ENCODE results near the gene FADS2.

The FADS2 gene

DNA sequence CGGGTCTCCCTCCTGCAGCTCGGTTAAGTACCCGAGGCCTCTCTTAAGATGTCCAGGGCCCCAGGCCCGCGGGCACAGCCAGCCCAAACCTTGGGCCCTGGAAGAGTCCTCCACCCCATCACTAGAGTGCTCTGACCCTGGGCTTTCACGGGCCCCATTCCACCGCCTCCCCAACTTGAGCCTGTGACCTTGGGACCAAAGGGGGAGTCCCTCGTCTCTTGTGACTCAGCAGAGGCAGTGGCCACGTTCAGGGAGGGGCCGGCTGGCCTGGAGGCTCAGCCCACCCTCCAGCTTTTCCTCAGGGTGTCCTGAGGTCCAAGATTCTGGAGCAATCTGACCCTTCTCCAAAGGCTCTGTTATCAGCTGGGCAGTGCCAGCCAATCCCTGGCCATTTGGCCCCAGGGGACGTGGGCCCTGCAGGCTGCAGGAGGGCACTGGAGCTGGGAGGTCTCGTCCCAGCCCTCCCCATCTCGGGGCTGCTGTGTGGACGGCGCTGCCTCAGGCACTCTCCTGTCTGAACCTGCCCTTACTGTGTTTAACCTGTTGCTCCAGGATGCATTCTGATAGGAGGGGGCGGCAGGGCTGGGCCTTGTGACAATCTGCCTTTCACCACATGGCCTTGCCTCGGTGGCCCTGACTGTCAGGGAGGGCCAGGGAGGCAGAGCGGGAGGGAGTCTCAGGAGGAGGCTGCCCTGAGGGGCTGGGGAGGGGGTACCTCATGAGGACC is 38.3 kb downstream of the FADS2 start:
- Histone ChIP-seq H3K9ac (ENCODE audit: low read depth, low read length) (no peak overlapping the region), H3K4me2 (ENCODE audit: low read length) (no peak overlapping the region), H3K9me3 (replicated peaks; ENCODE audit: low read length) (no peaks in the 10 kb centered on the region), H3K4me3 (ENCODE audit: low read length) (no peak overlapping the region), H3K36me3 (ENCODE audit: insufficient read depth, low read length) (peaks cover 6% of the 10 kb centered on the region), H3K27me3 (ENCODE audit: control insufficient read depth, insufficient read depth, low read length) (no peaks in the 10 kb centered on the region), H3K4me1 (ENCODE audit: control insufficient read depth, insufficient read depth, low read length) (peaks cover 12% of the 10 kb centered on the region)

DNA sequence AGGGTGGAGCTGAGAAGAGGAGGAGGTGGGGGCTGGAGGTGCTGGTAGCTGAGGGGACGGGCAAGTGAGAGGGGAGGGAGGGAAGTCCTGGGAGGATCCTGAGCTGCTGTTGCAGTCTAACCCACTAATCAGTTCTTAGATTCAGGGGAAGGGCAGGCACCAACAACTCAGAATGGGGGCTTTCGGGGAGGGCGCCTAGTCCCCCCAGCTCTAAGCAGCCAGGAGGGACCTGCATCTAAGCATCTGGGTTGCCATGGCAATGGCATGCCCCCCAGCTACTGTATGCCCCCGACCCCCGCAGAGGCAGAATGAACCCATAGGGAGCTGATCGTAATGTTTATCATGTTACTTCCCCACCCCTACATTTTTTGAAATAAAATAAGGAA is 38.9 kb downstream of the FADS2 start:
- no peaks in the 10 kb centered on the region for H3K27me3 ChIP-seq (ENCODE audit: control insufficient read depth, insufficient read depth, low read length)
- peaks cover 6% of the 10 kb centered on the region for H3K36me3 ChIP-seq (ENCODE audit: insufficient read depth, low read length)
- H3K4me2 ChIP-seq (ENCODE audit: low read length): no peak overlapping the region
- no peak overlapping the region for H3K9ac ChIP-seq (ENCODE audit: low read depth, low read length)
- H3K9me3 ChIP-seq (replicated peaks; ENCODE audit: low read length): no peaks in the 10 kb centered on the region
- peaks cover 18% of the 10 kb centered on the region for H3K4me1 ChIP-seq (ENCODE audit: control insufficient read depth, insufficient read depth, low read length)
- H3K4me3 ChIP-seq (ENCODE audit: low read length): no peak overlapping the region

DNA sequence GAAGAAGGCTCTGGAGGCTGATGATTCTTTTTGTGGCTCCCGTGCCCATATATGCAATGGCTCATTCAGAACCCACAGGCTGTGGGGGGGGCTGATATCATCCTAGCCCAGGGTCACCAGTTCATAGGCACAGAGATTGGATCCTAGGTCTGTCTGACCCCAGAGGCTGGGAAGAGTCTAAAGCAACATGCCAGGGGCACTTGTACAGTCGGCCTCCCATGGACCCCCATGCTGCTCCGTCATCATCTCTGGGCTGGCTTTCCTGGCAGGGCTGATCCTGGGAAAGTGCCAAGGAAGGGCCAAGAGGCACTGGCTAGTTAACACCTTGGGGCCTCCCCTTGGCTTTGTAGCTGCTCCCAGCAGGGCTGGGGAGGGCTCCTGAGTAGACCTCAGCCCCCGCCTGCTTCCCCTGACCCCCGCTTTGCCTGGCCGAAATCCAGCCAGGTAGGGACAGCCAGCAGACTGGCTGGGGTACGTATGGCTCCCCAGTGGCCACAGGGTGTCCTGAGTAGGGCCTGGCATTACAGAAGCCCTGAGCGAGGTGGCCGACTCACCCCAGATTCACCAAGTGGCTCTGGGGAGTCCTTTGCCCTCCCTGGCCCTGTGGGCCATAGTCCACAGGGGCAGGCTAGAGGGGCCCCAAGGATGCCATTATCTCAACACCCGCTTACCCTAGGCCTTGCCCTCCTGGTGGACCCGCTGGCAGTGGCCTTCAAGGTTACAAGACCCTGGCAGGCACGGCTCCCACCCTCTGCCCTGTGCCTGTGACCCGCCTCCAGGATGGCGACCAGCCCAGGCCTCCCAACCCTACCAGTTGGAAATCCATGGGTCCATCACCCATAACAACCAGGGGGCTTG is 40.7 kb downstream of the FADS2 start:
- H3K9ac ChIP-seq (ENCODE audit: low read depth, low read length): no peak overlapping the region
- H3K36me3 ChIP-seq (ENCODE audit: insufficient read depth, low read length): peaks cover 21% of the 10 kb centered on the region
- peaks cover 19% of the 10 kb centered on the region for H3K4me1 ChIP-seq (ENCODE audit: control insufficient read depth, insufficient read depth, low read length)
- H3K4me2 ChIP-seq (ENCODE audit: low read length): no peak overlapping the region
- no peak overlapping the region for H3K4me3 ChIP-seq (ENCODE audit: low read length)
- no peaks in the 10 kb centered on the region for H3K27me3 ChIP-seq (ENCODE audit: control insufficient read depth, insufficient read depth, low read length)
- H3K9me3 ChIP-seq (replicated peaks; ENCODE audit: low read length): no peaks in the 10 kb centered on the region

DNA sequence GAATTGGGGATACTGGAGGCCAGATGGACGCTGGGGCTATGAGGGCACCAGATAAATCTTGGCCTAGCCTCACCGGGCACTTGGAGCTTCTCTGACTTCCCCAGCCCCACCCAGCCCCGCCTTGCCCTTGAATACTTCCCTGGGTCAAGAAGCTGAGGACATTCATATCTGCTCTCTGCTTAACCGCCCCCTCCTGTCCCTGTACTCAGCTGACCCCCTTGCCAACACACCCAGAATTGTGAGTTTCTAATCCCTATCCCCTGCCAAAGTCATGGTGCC is 41.3 kb downstream of the FADS2 start:
- H3K4me1 ChIP-seq (ENCODE audit: control insufficient read depth, insufficient read depth, low read length): peaks cover 24% of the 10 kb centered on the region
- H3K36me3 ChIP-seq (ENCODE audit: insufficient read depth, low read length): peaks cover 26% of the 10 kb centered on the region
- no peak overlapping the region for H3K4me3 ChIP-seq (ENCODE audit: low read length)
- H3K9me3 ChIP-seq (replicated peaks; ENCODE audit: low read length): no peaks in the 10 kb centered on the region
- no peak overlapping the region for H3K9ac ChIP-seq (ENCODE audit: low read depth, low read length)
- H3K4me2 ChIP-seq (ENCODE audit: low read length): no peak overlapping the region
- H3K27me3 ChIP-seq (ENCODE audit: control insufficient read depth, insufficient read depth, low read length): no peaks in the 10 kb centered on the region

DNA sequence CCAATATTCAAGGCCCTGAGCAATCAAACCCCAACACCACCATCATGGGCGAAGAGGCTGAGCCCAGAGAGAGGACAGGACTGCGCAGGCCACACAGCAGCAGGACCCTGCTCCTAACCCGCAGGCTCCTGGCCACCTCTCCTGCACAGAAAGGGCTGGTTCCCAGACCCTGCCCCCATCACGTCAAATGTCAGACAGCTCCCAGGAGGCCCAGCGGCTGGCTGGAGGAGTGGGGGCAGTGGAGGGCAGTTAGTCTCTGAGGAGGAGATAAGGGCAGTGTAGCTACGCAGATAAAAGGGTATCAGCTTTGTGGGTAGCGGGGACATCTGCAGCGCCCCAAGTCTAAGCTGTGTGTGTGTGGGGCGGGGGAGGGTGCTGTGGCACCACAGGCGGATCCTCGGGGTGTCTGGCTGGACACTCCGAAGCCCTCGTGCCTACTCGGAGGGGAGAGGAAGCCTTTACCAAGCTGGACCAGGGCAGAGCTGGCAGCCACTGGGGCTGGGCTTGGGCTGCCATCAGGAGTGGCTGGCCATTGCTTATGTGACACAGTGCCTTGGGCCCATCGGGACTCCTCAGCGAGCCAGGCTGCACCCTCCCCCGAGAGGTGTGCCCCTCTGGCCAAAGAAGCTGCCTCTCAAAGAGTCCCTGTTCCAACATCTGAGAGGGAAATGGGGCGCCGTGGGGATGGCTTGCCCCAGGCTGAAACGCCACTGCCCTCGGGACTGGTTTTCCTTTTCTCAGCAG is 41.8 kb downstream of the FADS2 start:
- H3K4me2 ChIP-seq (ENCODE audit: low read length): no peak overlapping the region
- peaks cover 29% of the 10 kb centered on the region for H3K4me1 ChIP-seq (ENCODE audit: control insufficient read depth, insufficient read depth, low read length)
- H3K9me3 ChIP-seq (replicated peaks; ENCODE audit: low read length): no peaks in the 10 kb centered on the region
- H3K27me3 ChIP-seq (ENCODE audit: control insufficient read depth, insufficient read depth, low read length): no peaks in the 10 kb centered on the region
- H3K9ac ChIP-seq (ENCODE audit: low read depth, low read length): no peak overlapping the region
- H3K4me3 ChIP-seq (ENCODE audit: low read length): no peak overlapping the region
- H3K36me3 ChIP-seq (ENCODE audit: insufficient read depth, low read length): peaks cover 27% of the 10 kb centered on the region

DNA sequence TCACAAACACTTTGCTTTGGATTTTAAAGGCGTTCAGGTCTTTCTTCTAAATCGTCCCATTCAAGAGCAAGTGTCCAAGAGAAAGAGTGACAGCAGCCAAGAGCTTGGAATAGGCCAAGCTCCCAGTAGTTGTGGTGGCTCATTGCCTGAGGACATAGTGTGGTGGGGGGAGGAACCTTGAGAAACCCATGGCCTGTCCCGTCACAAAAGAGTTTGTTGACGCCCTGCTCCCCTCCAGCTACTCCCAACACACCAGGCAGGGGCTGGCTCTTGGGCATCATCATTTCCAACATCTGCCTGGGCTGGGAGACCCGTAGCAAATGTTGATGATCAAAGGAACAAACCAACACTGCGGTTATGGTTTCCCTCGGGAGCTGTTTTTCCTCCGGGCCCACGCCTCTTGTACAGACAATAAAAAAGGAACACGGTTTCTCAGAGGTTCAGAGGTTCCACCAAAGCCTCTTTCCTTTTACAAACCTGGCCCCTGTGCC is 42.5 kb downstream of the FADS2 start:
- Histone ChIP-seq H3K4me1 (ENCODE audit: control insufficient read depth, insufficient read depth, low read length) (peaks cover 31% of the 10 kb centered on the region), H3K36me3 (ENCODE audit: insufficient read depth, low read length) (peaks cover 27% of the 10 kb centered on the region), H3K9me3 (replicated peaks; ENCODE audit: low read length) (no peaks in the 10 kb centered on the region), H3K9ac (ENCODE audit: low read depth, low read length) (peak overlapping the region; percentile 45), H3K4me2 (ENCODE audit: low read length) (peak overlapping the region; percentile 63), H3K27me3 (ENCODE audit: control insufficient read depth, insufficient read depth, low read length) (no peaks in the 10 kb centered on the region), H3K4me3 (ENCODE audit: low read length) (no peak overlapping the region)

DNA sequence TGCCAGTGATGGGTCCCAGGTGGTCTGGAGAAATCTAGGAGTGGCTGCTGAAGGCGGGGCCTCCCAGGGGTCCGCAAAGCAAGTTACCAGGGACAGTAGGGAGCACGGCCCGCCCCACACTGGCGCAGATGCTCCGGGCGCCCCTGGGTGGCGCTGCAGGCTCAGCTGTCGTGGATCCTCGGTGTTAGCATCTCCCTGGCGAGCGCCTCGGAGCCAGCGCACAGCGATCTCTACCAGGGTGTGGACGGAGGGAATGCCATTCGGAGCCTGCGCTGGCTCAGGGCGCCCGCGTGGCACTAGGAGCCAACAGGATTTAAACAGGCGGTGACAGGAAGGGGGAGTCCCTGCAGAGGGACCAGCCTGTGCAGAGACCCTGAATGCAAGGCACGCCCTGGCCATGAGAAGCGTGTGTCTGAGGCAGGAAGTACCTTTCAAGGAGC is 43.1 kb downstream of the FADS2 start:
- peaks cover 31% of the 10 kb centered on the region for H3K4me1 ChIP-seq (ENCODE audit: control insufficient read depth, insufficient read depth, low read length)
- H3K9ac ChIP-seq (ENCODE audit: low read depth, low read length): peak overlapping the region; percentile 45
- H3K4me3 ChIP-seq (ENCODE audit: low read length): peak overlapping the region; percentile 7
- no peaks in the 10 kb centered on the region for H3K27me3 ChIP-seq (ENCODE audit: control insufficient read depth, insufficient read depth, low read length)
- H3K4me2 ChIP-seq (ENCODE audit: low read length): peak overlapping the region; percentile 63
- no peaks in the 10 kb centered on the region for H3K9me3 ChIP-seq (replicated peaks; ENCODE audit: low read length)
- H3K36me3 ChIP-seq (ENCODE audit: insufficient read depth, low read length): peaks cover 26% of the 10 kb centered on the region

DNA sequence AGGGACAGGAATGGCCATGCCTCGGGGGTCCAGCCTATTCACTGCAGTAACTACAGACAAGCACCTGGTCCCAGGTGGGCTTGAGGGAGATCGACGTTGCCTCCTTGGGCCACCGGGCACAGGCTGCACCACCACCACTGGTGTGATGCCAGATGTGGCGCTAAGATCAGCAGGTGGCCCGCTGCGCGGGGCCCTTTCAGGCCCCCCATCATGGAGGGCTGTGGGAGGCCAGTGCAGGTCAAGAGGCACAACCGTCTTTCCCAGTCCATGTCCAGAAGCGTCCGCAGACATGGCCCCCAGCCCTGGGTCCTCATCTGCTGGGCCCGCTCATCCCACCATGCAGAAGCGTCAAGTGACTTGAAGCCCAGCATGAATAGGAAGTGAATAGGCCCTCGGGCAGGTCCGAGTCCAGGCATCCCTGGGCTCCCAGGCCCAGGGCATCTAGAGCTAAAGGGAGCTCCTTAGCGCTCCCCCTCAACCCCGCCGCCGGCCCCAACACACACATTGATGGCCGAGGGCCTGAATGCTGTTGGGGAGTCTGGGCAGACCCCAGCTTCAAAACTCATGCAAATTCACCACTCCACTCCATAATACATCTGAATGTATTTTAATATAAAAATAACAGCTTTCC is 45.0 kb downstream of the FADS2 start:
- H3K4me2 ChIP-seq (ENCODE audit: low read length): no peak overlapping the region
- no peaks in the 10 kb centered on the region for H3K27me3 ChIP-seq (ENCODE audit: control insufficient read depth, insufficient read depth, low read length)
- H3K36me3 ChIP-seq (ENCODE audit: insufficient read depth, low read length): peaks cover 44% of the 10 kb centered on the region
- peaks cover 31% of the 10 kb centered on the region for H3K4me1 ChIP-seq (ENCODE audit: control insufficient read depth, insufficient read depth, low read length)
- no peak overlapping the region for H3K9ac ChIP-seq (ENCODE audit: low read depth, low read length)
- no peaks in the 10 kb centered on the region for H3K9me3 ChIP-seq (replicated peaks; ENCODE audit: low read length)
- H3K4me3 ChIP-seq (ENCODE audit: low read length): no peak overlapping the region

DNA sequence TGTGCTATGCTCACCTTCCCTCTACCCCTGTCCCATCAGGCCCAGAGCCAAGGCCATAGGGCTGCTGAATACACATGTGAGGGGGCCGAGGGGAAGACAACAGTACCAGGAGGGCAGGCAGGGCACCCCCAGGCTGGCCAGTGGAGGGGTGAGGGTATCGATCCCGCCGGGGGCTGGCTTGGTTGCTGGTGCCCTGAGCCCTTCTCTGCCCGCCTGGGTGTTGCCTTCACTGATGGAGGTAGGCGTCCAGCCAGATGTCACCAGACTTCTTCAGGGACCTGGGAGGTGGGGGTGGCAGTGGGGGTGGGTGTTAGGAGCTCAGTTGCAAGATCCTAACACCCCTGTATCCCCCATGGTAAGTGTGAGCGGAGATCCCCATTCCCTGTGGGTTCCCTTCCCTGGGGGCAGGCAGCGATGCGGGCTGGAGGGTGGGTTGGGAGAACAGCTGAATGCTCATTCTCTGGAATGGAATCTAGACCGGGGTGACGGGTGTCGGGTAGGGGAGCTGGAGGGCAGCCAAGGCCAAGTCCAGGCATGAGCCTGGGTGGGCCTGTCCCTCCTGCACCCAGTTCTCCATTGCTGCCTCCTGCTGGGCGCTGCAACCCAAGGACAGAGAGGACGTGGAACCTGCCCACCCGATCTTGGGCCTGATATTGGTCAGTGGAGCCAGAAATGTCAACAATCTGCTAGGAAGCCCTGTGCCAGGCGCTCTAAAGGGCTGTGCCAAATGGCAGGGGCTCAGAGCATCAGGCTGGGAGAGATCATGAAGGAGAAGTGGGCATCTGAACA is 45.7 kb downstream of the FADS2 start:
- Histone ChIP-seq H3K4me3 (ENCODE audit: low read length) (no peak overlapping the region), H3K9ac (ENCODE audit: low read depth, low read length) (no peak overlapping the region), H3K4me2 (ENCODE audit: low read length) (no peak overlapping the region), H3K27me3 (ENCODE audit: control insufficient read depth, insufficient read depth, low read length) (no peaks in the 10 kb centered on the region), H3K36me3 (ENCODE audit: insufficient read depth, low read length) (peaks cover 51% of the 10 kb centered on the region), H3K4me1 (ENCODE audit: control insufficient read depth, insufficient read depth, low read length) (peaks cover 31% of the 10 kb centered on the region), H3K9me3 (replicated peaks; ENCODE audit: low read length) (no peaks in the 10 kb centered on the region)

DNA sequence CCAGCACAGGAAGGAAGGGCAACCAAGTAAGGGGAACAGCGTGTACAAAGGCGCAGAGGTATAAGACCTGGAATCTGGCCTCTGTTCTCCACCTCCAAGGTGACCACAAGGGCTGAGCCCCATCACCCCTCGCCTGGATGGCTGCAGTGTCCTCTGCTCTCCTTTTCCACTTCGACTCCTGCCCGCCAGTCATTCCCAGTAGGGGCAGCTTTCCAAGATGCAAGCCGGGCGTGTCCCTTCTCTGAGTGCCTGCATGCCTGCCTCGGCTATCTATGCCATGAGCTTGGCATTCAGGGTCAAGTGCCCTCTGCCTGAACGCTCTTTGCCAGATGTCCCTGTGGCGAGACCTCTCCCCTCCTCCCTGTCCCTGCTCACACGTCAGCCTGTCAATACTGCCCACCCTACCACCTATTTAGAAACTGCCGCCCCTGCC is 46.3 kb downstream of the FADS2 start:
- no peaks in the 10 kb centered on the region for H3K27me3 ChIP-seq (ENCODE audit: control insufficient read depth, insufficient read depth, low read length)
- peaks cover 33% of the 10 kb centered on the region for H3K4me1 ChIP-seq (ENCODE audit: control insufficient read depth, insufficient read depth, low read length)
- no peak overlapping the region for H3K4me3 ChIP-seq (ENCODE audit: low read length)
- H3K36me3 ChIP-seq (ENCODE audit: insufficient read depth, low read length): peaks cover 57% of the 10 kb centered on the region
- no peak overlapping the region for H3K4me2 ChIP-seq (ENCODE audit: low read length)
- no peak overlapping the region for H3K9ac ChIP-seq (ENCODE audit: low read depth, low read length)
- no peaks in the 10 kb centered on the region for H3K9me3 ChIP-seq (replicated peaks; ENCODE audit: low read length)
